GM18951 (cell line): Measurements from ENCODE around the gene CTXN3.

Experiments
- POLR2A ChIP-seq: IDR thresholded peaks from 4 replicates; pipeline ENCODE4 v1.6.1; 2011; ENCODE audit warnings: mild to moderate bottlenecking; ENCODE audit not compliant: insufficient read length, insufficient read depth; ENCODE audit errors: extremely low read depth
- in situ Hi-C: fragments of 300-500 bp; cut with MboI; formaldehyde crosslinking; loops from one replicate; pipeline ENCODE4 v1.12.0; 2022; ENCODE audit warnings: low sequenced_read_pairs, mixed read lengths, inconsistent platforms; ENCODE audit not compliant: unreplicated experiment

The CTXN3 gene

DNA sequence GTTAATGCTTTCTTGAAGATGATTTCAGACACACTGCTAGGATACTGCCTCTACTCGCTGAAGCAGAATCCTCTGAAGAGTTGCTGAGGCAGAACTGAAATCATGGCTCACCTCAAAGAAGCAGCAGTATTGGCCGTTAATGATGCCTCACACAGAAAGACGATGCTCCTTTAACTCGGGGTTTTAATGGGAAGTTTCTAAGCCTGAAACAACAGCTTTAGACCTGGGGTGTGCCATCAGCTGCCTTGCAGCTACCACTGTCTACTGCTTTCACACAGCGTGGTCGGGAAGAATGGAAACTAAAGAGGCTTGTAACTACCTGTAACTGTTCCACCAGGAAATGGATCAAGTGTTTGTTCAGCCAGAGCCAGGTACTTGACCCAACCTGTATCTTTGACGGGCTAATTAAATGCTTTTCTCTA, at the start of gene CTXN3:
Gene CTXN3 (plus strand): TSS at position 65 of the 422 bp plus-strand sequence. CDS start 8,440 bp downstream, outside the sequence.
- in situ Hi-C loops, result no loop called here

DNA sequence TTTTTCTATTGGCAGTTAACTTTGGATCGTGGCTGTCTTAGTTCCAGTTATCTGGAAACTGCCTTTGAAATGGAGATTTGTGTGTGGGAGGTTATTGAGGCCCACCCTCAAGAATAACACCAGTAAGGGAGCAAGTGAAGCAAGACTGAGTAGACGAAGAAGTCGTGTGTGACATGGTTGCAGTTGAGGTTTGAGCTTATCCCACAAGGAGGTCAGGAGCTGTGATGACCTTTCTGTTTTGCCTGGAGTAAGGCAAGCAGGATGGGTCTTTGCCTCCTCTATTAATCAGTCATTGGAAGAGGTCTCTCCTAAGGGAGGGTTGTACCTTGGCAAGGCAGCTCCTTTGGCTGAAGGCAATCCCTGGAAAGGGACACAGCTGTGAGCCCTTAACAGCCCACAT, 49.6 kb upstream of the CTXN3 start:
- in situ Hi-C loops, result no loop called here
- no peak for TF ChIP-seq POLR2A

More for the DNA sequence above, at the start of gene CTXN3:
- TF ChIP-seq POLR2A, result no peak

DNA sequence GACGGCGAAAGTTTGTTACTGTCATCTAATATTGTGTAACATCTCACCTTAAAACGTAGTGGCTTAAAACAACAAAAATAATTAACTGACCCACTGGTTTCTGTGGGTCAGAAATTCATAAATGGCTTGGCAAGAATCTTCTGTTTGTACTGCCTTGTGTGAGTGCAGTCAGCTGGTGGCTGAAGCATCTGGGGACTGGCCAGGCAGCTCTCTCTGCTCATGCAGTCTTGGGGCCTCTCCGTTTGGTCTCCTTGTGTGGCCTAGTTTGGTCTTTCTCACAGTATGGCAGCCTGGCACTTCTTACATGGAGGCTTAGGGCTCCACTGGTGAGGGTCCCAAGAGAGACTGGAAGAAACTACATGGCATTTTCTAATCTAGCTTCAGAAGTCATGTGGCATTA, 49.0 kb upstream of the CTXN3 start:
- in situ Hi-C loops, result no loop called here

DNA sequence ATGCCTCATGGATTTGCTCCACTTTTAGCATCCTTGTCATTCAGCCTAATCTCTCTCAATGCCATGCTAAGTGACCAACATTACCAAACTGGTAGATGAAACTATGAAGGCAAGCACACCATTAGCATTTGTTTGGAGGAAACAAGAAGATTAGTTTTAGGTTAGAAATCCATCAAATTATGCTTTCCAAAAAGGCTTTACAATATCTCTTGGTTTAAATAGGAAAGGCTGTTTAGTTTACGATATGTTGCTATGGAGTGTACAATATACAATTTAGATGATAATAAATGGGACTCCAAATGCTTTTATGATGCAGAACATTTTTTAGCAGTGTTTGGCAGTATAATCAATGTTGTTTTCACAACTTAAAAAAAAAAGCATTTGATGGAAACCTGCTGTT, 47.8 kb upstream of the CTXN3 start:
- no peak for TF ChIP-seq POLR2A
- in situ Hi-C loops, result no loop called here

More for the DNA sequence above, 49.0 kb upstream of the CTXN3 start:
- TF ChIP-seq POLR2A, result no peak

DNA sequence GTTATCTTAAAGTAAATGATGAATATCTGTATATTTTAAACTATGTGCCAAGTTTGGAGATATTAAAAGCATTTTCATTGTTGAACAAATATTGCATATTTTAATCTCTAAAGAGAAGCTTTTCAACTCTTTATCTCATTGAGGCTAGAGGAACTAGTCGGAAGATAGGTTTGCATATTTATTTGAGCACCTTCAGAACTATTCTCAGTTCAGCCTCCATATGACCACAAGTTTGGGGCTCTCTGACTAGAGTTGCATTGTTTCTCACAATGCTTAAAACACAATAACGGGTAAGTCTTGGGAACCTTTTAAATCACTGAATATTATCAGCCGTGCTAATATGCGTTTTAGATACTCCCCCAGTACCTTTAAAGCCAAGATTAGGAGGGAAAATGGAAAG, 47.3 kb upstream of the CTXN3 start:
- no peak for TF ChIP-seq POLR2A
- in situ Hi-C loops, result no loop called here

DNA sequence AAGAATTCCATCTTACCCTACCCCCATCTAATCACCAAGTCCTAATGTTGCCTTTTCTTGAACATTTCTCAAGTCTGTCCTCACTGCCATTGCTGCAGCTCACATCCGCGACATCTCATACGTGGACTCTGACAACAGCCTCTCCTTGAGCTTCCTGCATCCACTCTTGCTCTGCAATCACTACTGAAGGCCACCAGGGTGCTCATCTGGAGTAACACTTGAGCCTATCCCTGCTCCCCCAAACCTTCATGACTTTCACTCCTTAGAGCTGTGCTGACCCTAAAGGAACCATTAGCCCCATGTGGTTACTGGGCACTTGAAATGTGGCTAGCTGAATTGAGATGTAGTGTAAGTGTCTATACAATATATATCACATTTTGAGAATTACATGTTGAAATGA, 46.4 kb upstream of the CTXN3 start:
- TF ChIP-seq POLR2A, result no peak
- in situ Hi-C loops, result no loop called here

DNA sequence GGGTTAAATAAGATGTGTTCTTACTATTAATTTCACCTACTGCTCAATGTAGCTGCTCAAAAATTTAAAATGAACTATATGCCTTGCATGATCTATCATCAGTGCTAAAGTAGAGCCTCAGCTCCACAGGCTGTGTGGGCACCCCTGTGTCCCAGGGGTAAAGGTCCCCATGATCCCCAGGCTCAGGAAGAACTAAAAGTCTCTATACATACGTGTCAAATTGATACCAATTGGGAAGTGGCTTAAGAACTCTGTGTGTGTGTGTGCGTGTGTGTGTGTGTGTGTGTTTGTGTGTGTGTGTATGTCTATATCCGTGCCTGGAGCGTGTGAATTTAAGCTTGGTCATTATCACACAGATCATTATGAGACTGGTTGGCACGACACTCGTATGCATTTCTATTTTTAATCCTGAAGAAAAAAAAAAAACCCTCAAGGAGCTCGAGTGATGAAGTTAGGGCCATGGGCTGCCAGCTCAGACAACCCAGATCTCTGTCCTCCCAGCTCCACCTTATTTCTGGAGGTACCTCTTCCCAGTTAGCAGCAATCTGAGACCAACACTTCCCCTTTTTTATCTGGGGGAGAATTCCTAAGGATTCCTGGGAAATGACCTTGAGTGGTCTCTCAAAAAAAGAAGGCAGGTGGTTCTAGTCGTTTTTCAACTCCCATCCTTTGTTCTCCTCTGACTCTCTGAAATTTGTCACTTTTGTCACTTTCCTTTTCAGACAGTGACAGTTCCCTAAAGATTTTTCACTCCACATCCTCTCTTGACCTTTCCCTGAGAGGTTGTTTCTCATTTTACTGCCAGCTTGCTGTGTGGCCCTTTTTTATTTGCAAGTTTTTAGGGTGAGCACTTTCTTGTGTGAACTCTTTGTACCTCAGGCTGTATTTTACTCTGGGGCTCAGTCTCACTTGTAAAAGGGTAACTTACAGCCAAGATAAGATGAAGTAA, 45.7 kb upstream of the CTXN3 start:
- in situ Hi-C loops, result no loop called here
- no peak for TF ChIP-seq POLR2A

DNA sequence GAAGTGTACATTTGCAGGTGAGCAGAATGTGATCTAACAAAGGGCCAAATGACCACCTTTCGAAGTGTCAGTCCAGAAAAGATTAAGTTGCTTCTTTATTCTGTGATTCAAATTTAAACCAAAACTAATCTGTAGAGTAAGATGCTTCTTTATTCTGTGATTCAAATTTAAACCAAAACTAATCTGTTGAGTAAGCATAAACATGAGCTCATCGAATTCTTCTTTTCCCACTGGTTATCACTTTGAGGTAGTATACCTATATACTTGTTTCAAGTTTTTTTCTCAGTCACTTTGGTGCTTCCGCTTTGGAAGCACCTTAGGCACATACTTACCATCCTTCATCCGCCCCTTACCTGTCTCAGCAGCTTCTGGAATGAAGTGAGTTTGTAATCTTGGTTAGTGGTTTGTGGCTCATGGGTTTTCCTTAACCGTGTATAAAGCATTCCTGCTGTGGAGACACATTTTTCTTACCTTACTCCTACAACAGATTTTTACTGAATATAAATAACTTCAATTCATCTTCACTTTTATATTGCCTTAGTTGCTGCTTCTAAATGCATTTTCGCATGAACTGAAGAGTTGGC, 40.7 kb upstream of the CTXN3 start:
- no peak for TF ChIP-seq POLR2A
- in situ Hi-C loops, result no loop called here

DNA sequence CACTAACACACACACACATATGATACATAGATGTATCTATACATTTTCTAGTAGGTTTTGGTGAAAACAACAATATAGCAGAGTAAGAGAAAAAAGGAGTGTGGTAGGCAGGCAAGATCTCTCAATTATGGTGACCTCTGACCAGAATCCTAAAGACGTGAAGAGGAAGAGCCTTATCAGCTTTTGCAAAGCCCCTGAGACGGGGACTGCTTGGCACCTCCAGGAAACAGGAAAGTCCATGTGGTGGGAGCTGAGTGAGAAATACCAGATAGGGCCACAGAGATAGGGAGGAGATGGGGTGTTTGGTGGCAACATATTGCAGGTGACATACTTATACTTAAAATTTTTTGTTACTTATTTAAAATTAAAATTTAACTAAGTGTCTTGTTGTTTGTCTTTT, 39.9 kb upstream of the CTXN3 start:
- no peak for TF ChIP-seq POLR2A
- in situ Hi-C loops, result no loop called here

DNA sequence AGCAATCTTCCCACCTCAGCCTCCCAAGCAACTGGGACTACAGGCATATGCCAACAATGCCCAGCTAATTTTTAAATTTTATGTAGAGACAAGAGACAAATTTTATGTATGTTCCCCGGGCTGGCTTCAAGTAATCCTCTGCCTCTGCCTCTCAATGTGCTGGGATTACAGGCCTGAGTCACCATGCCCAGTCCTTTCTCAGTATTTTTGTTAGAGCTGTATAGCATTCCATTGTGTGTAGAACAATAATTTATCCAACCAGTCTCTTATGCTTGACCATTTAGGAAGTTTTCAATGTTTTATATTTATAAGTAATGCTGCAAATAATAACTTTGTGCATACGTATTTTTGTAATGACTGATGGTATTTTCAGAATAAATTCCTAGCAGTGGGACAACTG, 38.9 kb upstream of the CTXN3 start:
- no peak for TF ChIP-seq POLR2A
- in situ Hi-C loops, result no loop called here

DNA sequence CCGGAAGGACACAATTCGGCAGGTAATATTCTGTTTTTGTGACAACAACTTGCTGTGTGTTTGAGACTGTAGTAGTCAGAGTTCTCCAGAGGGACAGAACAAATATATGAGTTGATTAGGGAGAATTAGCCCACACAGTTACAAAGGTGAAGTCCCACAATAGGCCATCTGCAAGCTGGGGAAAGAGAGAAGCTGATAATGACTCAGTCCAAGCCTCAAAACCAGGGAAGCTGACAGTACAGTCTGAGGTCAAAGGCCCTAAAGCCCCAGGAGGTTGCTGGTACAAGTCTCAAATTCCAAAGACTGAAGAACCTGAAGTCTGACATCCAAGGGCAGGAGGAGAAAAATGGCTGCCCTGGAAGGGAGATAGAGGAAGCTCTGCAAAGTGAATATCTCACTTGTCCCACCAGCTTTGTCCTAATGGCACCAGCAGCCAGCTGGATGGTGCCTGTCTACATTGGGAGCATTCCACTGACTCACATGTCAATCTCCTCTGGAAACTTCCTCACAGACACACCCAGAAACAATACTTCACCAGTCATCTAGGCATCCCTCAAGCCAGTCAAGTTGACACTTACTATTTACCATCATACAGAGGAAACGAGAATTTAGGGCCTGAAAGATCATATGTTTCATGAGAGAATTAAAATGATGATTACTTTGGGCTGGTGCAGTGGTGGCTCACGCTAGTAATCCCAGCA, 36.3 kb upstream of the CTXN3 start:
- in situ Hi-C loops, result no loop called here

DNA sequence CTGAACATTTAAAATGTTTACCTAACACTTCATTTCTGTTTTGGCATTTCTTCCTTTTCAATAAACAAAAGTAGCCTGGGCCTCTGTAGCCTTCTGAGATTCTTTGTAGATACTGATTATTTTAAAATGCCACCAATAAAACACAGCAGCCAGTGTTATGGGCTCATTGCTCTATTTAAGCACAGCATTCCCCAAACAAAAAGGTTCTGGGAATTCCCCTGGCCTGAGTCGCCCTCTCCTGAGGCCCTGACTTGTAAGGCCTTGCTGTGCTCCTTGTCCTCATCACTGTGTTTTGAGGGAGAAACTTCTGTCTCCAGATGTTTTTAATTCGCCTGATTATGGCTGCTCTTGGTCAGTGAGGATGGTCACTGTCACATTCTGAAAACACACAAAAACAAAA, 33.0 kb upstream of the CTXN3 start:
- in situ Hi-C loops, result no loop called here
- TF ChIP-seq POLR2A, result no peak

More for the DNA sequence above, 36.3 kb upstream of the CTXN3 start:
- no peak for TF ChIP-seq POLR2A

DNA sequence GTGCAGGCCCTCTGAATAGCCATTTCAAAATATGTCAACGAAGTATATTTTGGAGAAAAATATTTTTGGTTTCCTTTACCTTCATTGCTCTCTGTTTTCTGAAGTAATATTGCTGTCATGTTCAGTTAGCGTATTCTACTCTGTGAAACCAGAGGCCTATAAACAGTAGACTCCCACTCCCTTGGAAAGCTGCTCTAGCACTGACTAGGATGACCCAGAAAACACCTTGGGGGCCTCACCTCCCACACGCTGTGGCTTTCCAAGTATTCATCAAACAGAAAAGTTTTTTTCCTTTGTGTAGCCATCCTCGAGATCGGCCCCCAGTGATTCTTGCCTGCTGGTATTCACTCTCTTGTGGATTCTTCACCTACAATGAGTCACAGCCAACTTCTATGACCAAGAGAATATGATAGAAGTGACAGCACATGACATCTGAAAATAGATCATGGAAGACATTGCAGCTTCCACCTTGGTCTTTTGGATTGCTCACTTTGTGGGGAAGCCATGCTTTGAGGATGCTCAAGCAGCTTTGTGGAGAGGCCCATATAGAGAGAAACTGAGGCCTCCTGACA, 28.9 kb upstream of the CTXN3 start:
- no peak for TF ChIP-seq POLR2A
- in situ Hi-C loops, result no loop called here
